NAMALWA (cell line): ENCODE data around the gene RERE.
A peak's percentile ranks its signal among the peaks of the same experiment; 100 is the strongest.

Experiments used
- DNase-seq: peaks from one replicate; pipeline ENCODE4 v3.0.0-alpha.2; 2015; ENCODE audit warnings: low spot score

The RERE gene

DNA sequence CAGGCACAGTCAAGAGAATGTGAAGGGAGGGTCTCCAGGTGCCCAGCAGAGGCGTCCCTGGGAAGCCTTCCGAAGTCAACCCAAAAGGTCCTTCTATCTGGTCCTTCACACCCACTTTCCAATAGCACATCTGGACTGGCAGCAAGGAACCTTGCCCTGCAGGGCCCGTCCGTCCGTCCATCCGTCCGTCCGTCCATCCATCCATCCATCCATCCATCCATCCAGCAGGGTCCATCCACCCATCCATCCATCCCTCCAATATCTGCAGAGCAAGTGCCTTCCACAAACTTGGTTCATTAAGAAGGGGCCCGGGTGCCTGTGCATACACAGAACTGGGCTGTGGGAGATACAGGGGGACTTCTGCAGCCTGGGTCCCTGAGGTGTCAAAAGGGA lies 468.0 kb downstream of the RERE start:
- peak; percentile 41 for DNase-seq

DNA sequence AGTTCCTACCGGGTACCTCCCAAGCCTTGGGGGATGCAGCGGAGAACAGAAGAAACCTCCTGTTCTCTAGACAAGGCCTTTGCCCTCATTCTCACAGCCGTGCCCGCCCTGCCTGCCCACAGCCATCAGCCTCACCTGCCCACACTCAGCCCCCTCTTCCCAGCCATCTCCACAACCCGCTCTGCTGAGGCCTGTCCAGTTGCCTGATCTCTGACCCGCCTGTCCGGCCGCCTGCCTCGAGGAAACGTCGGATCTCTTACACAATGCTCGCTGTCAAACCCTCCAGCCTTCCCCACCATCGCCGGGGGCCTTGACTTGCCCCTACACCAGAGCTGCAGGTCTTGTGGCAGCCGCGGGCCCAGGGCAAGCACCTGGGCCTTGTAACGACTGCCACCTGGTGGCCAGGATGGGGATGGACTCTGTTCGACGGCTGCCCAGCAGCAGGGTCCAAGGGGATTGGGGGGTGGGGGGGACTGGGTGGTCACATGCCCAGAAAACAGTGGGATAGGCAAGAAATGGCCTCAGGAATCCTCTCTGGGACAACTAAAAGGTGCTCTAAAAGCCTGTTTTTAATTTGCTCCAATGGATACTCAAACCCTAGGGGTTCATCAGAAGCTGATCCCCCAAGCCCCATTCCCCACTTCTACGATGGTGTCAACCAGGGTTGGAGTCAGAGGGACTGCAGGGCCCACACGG lies 468.5 kb downstream of the RERE start:
- peak; percentile 85 for DNase-seq

DNA sequence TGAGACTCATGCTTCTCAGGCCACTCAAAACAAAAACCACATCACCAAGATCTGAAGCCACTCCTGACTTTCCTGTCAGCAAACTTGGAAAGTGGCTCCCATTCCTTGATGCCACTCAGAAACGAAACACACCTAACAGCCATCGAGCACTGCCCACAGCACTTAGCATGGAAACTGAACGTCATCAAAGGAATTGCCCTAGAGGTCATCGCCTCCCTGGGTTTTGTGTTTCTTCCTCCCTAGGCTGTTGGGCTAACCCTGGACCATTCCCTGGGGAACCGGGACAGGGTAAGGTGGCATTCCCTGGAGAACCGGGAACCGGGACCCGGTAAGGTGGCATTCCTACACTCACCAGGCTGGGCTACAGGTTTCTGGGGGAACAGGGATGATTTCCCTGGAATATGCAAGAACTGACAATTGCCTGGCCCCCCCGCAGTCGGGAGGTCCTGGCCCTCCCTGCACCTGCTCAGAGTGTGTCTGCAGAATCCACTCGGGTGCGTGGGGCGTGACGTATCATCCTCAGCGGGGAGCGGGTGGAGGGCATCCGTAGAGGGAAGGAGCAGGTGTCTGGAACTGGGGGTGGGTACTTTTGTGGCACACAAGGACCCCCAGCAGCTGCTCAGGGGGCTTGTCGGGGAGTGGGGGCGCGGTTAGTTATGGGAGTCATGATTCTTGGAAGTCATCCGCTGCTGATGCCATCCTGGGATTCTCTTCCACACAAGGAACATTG lies 469.2 kb downstream of the RERE start:
- no peak for DNase-seq

DNA sequence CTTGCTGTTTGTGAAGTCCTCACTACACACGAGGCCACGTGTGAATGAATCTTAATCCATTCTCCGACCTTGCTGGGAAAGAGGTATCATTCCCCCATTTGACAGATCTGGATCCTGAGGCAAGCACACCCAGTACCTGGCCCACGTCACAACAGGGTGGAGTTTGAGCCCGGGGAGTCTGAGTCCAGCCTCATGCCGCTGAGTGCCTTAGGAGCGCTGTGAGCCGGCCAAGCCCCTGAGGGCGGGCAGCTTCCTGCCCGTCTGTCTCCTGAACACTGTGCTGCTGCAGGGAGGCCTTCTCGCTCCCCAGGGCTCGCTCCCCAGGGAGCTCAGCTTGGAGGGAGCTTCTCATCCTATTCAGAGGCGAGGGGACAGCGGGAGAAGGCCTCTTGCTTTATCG lies 469.8 kb downstream of the RERE start:
- DNase-seq = no peak

DNA sequence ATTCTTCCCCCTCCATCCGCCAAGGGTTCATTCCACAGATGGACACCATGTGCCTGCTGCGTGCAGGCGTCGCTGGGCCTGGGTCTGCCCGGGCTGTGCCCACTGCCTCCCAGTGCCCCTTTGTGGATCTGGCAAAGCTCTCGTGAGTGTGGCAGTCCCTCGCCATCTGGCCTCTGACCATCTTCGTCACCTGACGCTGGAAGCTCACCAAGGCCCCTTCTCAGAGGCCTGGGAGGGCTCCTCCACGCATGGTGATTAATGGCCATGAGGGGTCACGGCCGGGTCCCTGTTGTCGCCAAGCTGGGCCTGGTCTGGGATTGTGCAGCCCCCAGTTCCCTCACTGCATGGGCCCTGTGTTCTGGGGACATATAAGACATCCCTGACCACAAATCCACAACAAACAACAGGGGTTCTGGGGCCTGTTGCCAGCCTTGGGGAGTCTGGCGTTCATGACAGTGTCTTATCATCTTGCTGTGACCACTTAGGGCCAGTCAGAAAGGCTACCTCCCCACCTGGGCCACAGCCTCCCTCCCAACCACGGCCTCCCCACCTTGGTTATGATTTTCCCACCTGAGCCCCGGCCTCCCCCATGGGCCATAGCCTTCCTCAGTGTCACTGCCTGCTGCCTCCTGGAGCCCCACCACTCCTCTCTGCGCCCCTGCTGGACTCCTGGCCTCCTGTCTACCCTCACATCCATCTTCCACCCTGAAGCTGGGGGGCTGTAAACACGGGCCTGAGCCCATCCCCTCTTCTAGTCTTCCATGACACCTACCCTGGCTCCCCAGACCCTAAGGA lies 471.6 kb downstream of the RERE start:
- DNase-seq = no peak

DNA sequence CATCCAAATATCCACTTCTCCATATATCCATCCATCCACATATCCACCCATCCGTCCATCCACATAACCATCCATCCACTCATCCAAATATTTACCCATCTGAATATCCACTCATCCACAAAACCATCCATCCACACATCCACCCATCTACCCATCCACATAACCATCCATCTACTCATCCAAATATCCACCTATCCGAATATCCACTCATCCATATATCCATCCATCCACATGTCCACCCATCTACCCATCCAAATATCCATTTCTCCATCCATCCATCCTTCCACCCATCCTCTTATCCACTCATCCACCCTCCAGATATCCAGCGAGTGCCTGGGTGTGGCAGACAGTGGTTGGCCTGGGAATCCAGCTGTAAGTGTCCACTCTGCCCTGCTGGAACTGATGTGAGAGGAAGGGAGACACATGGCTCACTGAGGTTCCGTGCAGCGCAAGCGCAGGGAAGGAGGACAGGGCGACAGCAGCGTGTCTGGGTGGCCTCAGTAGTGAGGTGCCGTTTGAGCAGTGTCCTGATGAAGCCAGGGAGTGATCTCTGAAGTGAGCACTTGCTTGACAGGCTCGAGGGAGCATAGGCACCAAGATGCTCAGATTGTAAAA lies 472.4 kb downstream of the RERE start:
- DNase-seq = no peak

DNA sequence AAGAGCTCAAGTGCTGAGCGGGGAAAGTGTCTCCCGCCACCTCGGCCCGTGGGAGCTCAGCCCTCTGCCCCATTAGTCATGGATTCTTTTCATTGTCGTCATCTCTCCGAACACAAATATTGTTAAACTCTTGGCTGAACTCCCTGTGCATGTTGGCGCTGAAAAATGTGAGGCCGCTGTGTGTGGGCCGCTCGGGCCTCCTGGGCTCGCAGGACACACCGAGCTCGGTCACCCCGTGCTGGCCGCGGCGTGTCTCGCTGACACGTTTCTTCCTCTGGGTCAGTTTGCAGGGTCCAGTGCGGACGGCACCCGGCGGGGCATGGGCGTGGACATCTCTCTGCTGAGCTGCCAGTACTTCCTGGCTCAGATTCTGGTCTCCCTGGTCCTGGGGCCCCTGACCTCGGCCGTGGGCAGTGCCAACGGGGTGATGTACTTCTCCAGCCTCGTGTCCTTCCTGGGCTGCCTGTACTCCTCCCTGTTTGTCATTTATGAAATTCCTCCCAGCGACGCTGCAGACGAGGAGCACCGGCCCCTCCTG lies 473.9 kb downstream of the RERE start:
- no peak for DNase-seq

DNA sequence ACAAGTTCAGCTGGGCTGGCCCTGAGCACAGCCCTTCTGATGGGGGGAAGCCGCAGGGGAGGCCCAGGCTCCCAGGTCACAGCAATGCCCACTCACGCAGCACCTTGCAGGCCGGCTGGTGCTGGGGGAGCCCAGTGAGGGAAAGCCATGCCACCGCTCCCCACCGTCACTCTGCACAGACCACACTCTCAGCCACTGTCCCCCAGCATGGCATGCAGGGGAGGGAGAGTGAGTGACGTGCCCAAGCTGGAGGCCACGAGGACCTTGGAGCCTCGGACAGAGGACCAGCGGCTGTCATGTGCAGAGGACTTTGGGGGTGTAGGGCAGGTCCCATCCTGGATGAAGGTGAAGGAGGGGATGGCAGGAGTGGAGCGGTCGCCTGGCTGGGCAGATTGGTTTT lies 474.4 kb downstream of the RERE start:
- DNase-seq = no peak

DNA sequence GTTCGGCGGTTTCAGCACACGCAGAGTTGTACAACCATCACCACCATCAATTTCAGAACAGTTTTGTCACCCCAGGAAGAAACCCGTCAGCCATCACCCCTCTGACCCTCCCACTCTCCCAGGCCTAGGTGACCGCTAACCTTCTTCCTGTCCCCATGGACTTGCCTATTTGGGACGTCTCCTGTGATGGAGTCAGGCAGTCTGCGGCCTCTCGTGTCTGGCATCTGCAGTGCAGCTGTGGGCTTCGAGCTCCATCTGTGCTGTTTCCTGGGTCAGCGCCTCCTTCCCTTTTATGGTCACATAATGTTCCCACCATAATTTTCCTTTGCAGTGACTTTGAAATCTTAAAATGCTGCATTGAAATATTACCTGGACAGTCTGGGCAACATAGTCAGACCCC lies 475.1 kb downstream of the RERE start:
- DNase-seq = no peak

DNA sequence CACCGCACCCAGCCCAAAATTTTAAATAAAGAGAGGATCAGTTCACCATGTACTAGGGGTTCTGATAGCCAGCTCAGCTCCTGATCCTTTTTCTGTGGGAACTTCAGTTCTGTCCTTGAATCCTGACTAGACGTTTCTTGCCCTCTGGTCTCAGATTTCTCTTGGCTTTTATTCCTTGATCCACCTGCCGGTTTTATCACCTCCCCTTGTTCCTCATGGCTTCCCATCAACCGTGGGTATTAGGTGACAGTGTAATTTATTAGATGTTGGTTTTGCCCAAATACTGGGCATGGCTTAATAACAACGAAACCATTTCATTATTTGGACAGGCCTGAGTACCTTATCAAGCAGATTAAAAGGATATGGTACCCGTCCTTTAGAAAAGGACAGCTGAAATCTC lies 477.0 kb downstream of the RERE start:
- DNase-seq = no peak

DNA sequence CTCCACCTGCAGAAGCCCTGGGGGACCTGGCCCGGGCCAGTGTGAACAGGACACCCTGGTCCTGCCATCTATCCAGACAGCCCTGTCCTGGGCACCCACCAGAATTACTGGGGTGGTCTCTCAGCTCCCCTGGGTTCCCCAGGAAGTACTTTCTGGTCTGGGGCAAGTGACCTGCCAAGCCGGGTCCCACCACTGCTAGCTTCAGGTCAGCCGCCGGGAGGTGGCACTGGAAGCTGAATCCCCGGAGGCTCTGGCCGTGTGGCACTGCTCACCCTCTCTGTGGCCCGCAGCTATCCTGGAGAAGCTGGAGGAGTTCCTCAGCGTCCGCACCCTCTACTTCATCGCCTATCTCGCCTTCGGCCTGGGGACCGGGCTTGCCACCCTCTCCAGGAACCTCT lies 478.2 kb downstream of the RERE start:
- no peak for DNase-seq

DNA sequence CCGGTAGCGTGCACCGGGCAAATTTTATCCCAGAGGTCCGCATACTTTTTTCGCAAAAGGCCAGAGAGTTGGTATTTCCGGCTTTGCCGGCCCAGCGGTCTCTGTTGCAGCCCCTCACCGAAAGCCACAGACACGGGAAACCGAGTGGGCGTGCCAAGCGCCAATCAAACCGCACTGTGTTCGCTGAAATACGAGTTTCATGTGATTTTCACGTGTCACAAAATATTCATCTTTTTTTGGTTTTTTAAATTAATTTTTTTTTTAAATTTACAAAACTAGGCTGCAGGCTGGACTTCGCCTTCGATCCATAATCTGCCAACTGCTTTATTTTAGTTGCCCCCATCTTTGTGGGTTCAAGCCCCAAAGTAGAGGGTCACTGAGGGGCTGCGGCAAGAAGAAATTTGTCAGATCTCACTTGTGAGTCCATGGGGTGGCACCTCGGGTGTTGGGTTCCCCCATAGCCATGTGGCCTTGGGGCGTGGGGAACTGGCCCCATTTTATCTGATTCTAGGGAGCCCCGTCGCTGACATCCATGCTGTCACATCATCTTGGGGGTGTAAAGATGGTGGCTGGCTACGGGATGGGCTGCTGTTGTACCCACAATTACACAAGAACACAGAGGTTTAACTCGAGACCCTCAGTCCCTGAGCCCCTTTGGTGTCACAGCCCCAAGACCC lies 478.8 kb downstream of the RERE start:
- no peak for DNase-seq

DNA sequence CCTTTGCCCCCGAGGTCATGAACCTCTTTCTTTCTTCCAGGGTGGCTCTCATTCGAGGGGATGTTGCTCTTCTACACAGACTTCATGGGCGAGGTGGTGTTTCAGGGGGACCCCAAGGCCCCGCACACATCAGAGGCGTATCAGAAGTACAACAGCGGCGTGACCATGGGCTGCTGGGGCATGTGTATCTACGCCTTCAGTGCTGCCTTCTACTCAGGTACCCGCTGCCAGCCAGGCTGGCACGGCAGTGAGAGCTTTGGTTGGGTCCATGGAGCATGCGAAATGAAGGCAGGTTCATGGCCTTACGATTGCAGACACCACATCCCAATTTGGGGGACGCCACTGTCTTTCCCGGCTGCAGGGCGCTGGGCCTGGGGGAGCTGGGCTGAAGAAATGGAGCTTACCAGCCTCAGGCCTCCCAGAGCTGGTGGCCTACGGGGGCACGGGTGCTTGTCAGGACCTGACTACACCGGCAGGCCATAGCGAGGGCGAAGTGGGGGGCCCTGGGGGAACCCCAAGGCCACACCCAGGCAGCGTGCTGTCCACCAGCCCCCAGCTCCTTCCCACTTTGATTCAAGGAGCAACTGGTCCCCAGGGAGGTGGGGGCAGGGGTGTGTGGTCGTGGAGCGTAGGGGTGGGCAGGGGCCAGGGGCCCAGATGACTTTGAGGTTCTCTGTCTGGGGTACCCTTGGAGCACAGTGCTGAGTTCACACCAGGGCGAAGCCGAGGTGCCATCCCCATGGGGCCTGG lies 479.5 kb downstream of the RERE start:
- DNase-seq = no peak

DNA sequence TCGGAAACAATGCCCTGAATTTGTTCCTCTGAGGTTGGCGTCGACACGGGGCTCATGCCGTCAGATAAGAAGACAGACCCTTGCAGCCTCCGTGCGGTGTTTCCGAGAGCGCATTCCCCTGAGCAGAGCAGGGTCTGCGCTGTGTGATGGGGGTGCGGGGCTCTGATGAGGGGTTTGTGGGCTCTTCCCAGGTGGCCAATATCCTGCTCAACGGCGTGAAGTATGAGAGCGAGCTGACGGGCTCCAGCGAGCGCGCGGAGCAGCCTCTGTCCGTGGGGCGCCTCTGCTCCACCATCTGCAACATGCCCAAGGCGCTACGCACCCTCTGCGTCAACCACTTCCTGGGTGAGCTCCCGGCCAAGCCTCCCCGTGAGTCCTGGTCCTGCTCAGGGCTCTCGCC lies 482.2 kb downstream of the RERE start:
- no peak for DNase-seq

DNA sequence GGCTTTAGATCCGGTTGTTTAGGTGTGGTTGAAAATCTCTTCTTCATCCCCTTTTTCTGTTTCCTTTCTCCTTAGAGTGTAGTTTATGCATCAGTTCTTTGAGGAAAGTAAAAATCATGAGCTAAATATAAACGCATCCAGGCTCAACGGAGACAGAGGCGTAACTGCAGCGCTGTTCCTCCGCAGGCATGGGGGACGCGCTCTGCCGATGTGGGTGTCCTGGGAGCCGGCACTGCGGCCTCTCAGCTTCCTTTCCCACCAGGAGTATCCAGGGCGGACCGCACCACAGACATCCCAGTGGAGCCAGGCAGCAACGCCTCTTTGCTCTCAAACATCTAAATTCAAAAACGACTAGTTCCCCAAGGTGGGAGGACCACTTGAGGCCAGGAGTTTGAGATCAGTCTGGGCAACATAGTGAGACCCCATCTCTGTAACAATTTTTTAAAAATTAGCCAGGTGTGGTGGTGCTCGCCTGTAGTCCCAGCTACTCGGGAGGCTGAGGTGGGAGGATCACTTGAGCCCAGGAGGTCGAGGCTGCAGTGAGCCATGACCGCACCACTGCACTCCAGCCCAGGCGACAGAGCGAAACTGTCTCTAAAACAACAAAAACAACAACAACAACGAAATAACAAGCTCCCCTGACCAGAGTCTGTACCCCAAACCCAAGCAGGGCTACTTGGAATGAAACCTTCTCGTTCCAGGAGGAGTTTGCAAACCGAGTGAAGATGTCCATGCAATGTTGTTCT lies 483.2 kb downstream of the RERE start:
- DNase-seq = no peak

DNA sequence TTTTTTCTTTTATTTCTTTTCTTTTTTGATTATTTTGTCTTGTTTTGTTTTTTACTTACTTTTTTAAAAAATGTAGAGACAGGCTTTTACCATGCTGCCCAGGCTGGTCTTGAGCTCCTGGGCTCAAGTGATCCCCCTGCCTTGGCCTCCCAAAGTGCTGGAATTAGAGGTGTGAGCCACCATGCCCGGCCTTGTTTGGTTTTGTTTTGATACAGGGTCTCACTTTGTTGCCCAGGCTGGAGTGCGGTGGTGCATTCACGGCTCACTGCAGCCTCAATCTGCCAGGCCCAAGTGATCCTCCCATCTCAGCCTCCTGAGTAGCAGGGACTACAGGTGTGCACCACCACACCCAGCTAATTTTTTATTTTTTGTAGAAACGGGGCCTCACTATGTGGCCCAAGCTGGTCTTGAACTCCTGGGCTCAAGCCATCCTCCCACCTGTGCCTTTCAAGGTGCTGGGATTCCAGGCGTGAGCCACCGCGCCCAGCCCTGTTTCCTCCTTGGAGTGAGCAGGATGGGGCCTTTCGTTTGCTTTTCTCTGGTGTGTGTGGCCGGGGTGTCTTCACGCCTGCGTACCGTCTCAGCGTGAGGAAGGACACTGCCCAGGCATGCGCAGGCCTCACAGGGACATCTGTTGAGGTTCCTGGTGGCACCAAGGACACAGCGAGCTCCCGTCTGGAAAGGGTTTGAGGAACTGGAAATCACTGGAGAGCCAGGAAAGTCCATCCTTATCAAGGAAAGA lies 484.0 kb downstream of the RERE start:
- no peak for DNase-seq

DNA sequence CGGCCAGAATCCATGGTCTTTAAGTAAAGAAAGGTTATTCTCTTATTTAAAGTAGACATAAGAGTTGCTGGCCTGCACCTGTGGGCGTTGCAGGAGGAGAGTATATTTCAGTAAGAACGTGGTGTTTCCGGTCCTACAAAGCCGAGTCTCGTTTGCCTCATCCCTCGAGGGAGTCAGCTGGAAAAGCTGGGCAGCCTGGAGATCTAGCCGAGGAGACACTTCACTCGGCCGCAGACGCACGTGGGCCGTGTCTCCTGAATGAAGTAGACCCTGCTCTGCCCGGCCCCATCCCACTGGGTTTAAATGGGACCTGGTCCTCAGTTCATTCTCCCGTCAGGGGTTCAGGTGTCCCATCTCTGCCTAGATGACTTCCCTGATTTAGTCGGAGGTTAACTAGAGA lies 484.6 kb downstream of the RERE start:
- no peak for DNase-seq

DNA sequence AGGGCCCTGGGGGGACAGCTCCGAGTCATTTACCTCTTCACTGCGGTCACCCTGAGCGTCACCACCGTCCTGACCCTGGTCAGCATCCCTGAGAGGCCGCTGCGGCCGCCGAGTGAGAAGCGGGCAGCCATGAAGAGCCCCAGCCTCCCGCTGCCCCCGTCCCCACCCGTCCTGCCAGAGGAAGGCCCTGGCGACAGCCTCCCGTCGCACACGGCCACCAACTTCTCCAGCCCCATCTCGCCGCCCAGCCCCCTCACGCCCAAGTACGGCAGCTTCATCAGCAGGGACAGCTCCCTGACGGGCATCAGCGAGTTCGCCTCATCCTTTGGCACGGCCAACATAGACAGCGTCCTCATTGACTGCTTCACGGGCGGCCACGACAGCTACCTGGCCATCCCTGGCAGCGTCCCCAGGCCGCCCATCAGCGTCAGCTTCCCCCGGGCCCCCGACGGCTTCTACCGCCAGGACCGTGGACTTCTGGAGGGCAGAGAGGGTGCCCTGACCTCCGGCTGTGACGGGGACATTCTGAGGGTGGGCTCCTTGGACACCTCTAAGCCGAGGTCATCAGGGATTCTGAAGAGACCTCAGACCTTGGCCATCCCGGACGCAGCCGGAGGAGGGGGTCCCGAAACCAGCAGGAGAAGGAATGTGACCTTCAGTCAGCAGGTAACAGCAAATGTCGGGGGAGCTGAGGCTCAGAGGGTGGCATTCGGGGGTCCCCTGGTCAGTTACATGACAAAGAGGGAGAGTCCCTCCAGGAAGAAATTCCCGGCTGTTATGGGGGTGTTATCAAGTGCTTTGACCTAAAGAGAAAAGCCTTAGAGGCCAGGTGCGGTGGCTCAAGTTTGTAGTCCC lies 486.9 kb downstream of the RERE start:
- DNase-seq = no peak

DNA sequence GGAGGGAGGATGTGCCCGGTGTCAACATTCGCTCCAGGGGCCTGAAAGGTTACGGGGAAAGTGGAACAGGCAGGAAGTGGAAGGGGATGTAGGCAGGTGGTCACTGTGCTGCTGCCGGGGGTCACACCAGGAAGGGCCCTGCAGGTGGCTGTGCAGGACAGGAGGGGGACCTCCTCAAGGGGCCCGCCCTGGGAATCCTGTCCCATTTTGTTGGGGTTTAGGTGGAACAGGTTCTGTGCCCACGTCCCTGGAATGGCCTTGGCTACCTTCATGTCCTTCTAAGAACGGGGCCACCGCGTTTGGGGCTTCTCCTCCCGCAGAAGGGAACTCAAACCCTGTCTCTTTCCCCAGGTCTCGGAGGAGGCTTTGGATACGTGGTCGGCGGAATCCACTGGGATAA lies 487.6 kb downstream of the RERE start:
- no peak for DNase-seq
